ENCODE data around the gene LTBP1.

LTBP1 gene

GRCh38 chr2:33013684-33014110, 66.9 kb downstream of the LTBP1 start:
- DNase-seq (ENCODE audit: low read depth): no peak

- no peak for DNase-seq (ENCODE audit: low read depth)
These were observed 67.5 kb downstream of the LTBP1 start for GRCh38 chr2:33014268-33014667.

GRCh38 chr2:33015421-33016142, 68.8 kb downstream of the LTBP1 start:
- DNase-seq (ENCODE audit: low read depth): peak; percentile 84

GRCh38 chr2:33018271-33018670, 71.5 kb downstream of the LTBP1 start:
- DNase-seq (ENCODE audit: low read depth): no peak

- DNase-seq (ENCODE audit: low read depth): no peak
These were observed 73.0 kb downstream of the LTBP1 start for GRCh38 chr2:33019796-33020195.

GRCh38 chr2:33020883-33021282, 74.1 kb downstream of the LTBP1 start:
- DNase-seq (ENCODE audit: low read depth): no peak

GRCh38 chr2:33021542-33022227, 74.9 kb downstream of the LTBP1 start:
- no peak for DNase-seq (ENCODE audit: low read depth)

- no peak for DNase-seq (ENCODE audit: low read depth)
These were observed 75.7 kb downstream of the LTBP1 start for GRCh38 chr2:33022395-33022985.

- no peak for DNase-seq (ENCODE audit: low read depth)
These were observed 76.4 kb downstream of the LTBP1 start for GRCh38 chr2:33022989-33023727.

- no peak for DNase-seq (ENCODE audit: low read depth)
These were observed 77.2 kb downstream of the LTBP1 start for GRCh38 chr2:33023728-33024500.

GRCh38 chr2:33024758-33025157, 78.0 kb downstream of the LTBP1 start:
- DNase-seq (ENCODE audit: low read depth): no peak

GRCh38 chr2:33029459-33029858, 82.7 kb downstream of the LTBP1 start:
- no peak for DNase-seq (ENCODE audit: low read depth)

GRCh38 chr2:33029926-33030325, 83.2 kb downstream of the LTBP1 start:
- no peak for DNase-seq (ENCODE audit: low read depth)

- DNase-seq (ENCODE audit: low read depth): no peak
These were observed 83.6 kb downstream of the LTBP1 start for GRCh38 chr2:33030326-33030725.

GRCh38 chr2:33032245-33032644, 85.5 kb downstream of the LTBP1 start:
- DNase-seq (ENCODE audit: low read depth): no peak

GRCh38 chr2:33033606-33034081, 86.9 kb downstream of the LTBP1 start:
- DNase-seq (ENCODE audit: low read depth): no peak

- no peak for DNase-seq (ENCODE audit: low read depth)
These were observed 88.0 kb downstream of the LTBP1 start for GRCh38 chr2:33034784-33035183.

GRCh38 chr2:33038230-33038629, 91.5 kb downstream of the LTBP1 start:
- DNase-seq (ENCODE audit: low read depth): no peak

GRCh38 chr2:33038799-33039198, 92.0 kb downstream of the LTBP1 start:
- DNase-seq (ENCODE audit: low read depth): no peak

- no peak for DNase-seq (ENCODE audit: low read depth)
These were observed 93.8 kb downstream of the LTBP1 start for GRCh38 chr2:33040541-33040940.

- DNase-seq (ENCODE audit: low read depth): no peak
These were observed 95.5 kb downstream of the LTBP1 start for GRCh38 chr2:33042265-33042664.

GRCh38 chr2:33042819-33043218, 96.1 kb downstream of the LTBP1 start:
- DNase-seq (ENCODE audit: low read depth): no peak
